Stimulated activated CD4-positive, alpha-beta T cell treated with anti-CD3 and anti-CD28 coated beads, Interleukin-12 subunit alpha, Interleukin-12 subunit beta, amount 100 ng/mL, for 48 hours (primary cell): ENCODE data around the gene PDE8A.
A peak's percentile ranks its signal among the peaks of the same experiment; 100 is the strongest.

ENCODE experiments used
- DNase-seq, 3 donors: peaks; one replicate each; pipeline ENCODE4 v3.0.0-alpha.2; 2020; ENCODE audit warnings: low read depth in 2 of 3, low spot score in 1 of 3

PDE8A gene

DNA sequence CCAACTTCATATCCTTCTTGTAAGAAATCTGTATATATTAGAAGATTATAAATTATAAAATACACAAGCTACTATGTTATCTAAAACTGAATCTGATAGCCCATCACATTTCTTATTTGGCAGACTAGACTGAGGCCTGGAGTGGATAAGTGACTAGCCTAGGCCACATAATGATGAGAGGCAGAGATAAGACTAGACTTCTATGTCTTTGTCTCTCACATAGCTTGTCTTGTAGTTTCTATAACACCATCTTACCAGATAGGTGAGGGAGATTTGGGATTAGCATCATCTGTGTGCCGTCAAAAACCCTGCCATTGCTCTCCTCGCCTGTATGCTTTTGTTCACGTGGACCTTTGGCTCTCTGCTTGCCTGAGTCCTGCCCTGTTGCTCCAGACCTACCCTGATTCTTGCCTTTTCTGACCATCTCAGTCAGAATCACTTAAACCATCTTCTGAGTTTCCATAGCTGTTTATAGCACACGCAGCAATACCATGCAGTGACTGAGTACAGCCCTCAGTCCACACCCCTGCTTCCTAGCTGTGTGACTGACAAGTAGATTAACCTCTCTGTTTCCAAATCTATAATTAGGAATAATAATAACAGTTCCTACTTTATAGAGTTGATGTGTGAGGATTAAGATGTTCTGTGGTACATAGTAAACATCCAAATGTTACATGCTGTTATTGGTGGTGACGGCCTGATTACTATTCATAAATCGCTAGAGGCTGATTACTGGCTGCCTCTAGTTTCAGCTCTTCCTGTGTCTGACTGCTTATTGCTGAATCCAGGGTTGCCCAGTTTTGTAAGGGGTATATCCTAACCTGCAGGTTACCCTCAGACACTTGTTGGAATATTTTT is 49.7 kb downstream of the PDE8A start:
- no peak for DNase-seq

DNA sequence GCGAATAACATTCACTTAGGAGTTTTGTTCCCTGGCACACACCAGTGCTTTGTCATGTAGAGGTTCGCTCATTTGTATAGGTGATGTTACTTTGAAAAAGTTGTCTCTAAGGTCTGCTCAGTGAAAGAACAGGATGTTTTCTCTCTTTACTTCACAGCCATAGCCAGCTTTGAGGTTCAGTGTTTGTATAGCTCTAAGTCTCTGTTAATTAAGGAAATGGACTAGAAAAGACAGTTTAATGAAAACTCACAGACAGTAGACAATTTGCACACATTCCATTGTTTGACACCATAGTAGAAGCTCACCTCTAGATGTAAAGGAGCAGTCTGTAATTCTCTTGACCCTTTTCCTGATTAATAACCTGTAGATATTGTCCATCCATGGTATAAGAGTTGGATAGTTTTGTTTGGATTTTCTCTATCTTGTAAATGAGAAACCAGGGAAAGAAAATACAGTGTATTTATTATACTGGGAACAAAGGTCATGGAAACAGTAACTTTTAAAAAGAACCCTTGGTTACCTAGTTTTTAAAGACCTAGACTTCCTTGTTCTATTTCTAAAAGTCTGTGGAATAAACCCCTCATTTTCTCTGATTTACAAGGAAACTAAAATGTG is 50.4 kb downstream of the PDE8A start:
- DNase-seq, result no peak

DNA sequence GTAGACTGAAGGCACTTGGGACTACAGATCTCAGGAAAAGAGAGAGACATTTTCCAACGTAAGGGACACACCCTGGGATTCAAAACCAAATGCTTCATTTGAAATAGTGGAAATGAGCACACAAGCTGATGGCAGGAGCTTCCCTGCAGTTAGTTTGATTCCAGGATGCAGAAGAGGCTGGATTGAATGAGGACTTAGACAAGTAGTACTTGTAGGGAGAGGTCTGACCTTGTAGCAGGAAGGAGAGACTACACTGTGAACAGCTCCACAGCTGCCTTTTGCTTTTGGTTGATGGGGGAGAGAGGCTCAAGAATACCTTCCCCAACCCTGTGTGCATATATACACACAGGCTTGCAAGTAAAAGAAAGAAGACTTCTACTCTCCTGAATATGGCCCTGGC is 51.5 kb downstream of the PDE8A start:
- no peak for DNase-seq

DNA sequence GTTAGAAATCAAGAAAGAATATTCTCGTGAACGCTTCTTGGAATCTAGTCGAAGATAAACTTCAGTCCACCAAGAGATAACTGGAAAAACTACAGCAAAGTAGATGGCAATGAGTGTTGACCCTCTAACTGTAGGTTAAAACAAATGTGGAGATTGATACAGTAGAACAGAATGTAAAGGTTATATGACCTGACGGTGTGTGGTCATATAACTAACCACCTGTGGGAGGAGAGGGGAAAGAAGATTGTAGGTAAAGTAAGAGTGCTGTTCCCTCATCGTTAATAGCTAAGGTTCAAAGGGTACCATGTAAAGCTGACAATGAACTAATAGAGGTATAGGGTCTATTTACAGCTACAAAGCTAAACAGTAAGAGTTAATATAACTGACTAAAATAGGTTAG is 52.6 kb downstream of the PDE8A start:
- no peak for DNase-seq

DNA sequence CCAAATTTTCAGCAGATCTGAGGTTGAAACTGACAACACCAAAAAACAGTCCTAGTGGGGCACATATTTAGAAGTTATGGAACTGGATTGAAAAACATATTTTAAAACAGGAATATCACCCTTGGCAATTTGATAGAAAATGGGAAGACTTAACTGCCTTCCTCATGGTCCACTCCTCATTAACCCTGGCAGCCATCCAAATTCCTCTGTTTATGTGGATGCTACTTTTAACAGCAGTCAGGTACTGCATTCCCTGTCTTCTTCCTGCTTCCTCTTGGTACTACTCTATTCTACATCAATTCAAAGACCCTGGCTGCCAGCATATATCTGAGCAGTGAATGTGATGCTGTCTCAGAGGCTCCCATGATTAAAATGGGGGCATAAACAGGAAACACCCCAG is 54.3 kb downstream of the PDE8A start:
- no peak for DNase-seq

DNA sequence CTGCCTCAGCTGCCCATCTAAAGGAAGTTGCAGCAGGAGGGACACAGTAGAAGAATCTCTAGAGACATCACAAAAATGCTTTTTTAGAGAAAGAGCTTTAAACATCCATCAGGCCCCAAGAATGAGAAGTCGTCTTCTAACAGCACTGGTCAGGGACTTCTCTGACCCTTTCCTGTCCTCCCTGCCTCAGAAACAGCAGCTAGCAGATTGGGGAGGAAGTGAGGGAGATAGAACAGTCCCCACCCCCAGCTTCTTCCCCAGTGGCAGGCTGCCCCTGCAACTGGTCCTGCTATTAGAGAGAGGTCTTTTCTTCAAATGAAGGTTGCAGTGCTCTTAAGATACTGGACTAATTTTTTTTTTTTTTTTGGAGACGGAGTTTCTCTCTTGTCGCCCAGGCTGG is 55.1 kb downstream of the PDE8A start:
- no peak for DNase-seq

DNA sequence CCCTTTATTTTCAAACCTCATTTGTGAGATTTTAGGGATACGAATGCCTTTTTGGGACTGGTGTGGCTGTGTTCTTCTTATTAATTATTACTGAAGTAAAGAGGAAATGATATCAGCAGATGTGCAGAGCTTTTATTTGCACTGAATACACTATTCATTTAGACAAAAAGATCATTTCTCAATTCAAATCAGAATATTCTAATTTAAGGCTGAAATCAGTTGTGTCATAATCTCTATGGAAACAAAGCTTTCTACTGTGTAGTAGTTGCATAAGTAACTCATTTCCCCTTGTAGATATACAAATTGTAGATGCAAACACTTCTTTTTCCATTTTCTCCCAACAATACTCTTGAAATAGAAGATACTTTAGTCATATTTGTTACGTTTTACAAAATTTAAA is 56.0 kb downstream of the PDE8A start:
- DNase-seq, result no peak

DNA sequence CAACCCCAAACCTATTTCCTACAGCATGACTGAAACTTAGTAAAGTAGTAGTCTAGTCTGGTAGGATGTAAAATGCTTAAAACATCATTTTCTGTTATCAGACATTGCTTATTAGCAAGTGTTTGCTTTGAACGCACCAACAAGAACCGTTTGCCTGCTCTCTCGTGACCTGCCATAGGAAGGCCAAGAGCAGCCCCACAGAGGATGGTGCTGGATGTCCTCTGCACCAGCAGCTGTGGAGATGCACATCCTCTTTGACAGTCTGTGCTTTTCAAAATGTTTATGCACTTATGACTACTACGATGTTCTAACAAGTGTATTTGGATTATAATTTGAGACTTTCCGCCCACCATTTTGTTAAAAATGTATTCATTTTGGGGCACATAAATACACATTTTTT is 59.6 kb downstream of the PDE8A start:
- no peak for DNase-seq

DNA sequence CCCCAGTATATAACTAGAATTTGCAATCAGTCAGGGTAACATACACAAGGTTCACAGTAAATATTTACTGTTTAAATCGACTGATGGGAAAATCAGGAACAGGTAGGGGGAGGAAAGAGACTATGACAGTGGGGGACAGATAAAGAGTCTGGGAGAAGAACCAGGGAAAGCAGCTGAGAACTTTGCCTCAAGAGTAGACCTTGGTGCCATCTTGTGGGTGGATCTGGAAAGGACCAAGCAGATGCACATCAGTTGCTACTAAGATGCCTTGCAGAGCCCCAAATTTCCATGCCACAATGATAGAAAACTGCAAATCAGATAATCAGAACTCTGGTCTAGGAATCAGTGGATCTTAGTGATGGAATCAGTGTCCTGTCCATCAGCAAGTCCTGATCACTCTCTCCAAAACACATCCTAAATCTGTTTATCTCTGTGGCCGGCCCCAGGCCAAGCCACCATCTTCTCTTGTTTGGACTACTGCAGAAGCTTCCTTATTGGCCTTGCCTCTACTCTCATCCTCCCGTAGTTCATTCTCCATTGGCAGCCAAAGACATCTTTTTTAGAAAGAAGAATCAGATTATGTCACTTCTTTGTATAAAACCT is 62.7 kb downstream of the PDE8A start:
- peak in 2 of 3 donors; percentile 23 to 27 for DNase-seq

DNA sequence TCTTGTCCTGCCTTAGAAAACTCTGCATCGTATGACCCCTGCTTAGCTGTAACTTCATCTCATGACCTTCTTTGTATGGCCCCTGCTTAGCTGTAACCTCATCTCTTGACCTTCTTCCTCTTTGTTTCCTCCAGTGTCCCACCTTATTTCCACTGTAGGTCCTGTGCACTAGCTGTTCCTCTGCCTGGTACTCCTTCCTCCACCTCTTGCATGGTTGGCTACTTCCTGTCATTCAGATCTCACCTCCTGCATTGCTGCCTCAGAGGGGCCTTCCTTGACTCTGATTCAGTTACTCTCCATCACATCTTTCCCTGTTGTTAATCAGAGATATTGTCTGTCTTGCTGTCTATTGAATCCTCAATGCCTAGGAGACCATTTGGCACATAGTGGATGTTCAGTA is 63.2 kb downstream of the PDE8A start:
- DNase-seq, result no peak

DNA sequence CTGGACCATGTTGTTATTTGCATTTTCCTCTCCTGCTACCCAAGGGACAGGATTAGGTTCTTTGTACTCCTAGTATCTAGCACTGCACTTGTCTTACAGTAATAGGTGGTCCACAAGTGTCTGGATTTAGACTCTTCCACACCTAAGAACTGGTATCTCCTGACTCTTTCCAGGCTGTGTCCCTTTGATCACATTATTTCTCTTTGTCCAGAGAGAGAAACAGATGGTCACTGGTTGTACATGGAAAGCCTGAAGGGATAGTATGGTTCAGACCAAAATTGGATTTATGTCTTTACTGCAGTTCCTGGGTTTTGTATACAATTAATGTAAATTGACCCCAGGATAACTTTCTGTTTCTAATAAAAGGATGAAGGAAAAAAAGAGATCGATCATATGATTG is 64.0 kb downstream of the PDE8A start:
- DNase-seq, result no peak

DNA sequence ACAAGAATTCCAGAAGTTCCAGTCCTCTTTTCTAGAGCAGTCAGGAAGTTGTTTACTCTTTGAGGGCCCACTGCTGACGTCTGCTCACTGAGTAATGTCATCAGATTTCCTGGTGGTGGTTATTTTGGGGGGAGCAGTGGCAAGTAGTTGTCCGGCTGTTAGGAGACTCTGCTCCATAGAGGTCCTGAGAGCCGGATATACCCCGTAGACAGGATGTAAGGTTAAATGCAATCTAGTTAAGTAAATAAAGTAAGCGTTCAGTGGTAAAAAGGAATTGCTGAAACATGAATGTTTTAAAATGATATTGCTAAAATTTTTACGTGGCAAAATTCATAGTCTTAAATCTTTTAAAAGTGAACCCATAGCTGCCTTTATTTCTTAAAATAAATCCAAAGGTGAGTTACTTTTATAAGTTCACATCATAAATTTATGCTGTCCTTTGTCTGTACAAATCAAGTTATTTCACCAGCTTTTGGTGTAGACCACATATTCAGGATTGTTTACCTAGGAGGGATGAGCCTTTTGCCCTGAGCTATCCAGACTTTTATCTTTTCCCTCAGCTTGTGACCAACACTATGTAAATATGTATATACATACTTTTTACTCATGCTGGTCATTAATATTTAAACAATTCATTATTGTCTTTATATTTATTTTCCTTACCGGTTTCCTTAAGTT is 65.8 kb downstream of the PDE8A start:
- DNase-seq, result no peak

DNA sequence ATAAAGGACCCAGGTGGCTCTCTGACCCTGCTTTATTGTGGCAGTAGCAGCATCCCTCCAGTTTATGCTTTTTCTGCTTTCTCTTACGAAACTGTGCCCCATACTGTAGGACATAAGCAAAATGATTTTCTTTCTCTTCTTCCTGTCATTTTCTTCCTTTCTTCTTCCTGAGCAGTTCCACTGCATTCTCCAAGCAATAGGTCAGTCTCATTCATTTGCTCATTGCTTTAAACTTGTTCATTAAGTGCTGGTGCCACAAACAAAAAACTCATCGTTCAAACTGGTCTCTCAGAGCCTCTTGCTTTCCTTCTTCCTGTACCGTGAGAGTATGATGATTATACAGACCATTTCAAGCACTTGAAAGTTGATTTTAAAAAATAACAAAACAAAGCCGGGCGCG is 66.8 kb downstream of the PDE8A start:
- DNase-seq, result no peak

DNA sequence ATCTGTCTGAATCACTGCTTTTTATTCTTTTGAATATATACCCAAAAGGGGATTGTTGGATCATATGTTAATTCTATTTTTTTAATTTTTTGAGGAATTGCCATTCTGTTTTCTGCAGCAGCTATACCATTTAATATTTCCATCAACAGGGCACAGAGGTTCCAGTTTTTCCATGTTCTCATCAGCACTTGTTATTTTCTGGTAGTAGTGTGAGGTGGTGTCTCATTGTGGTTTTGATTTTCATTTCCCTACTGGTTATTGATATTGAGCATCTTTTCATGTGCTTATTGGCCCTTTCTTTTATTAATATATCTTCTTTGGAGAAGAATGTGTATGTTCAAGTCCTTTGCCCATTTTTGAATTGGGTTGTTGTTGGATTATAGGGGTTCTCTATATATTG is 68.1 kb downstream of the PDE8A start:
- no peak for DNase-seq

DNA sequence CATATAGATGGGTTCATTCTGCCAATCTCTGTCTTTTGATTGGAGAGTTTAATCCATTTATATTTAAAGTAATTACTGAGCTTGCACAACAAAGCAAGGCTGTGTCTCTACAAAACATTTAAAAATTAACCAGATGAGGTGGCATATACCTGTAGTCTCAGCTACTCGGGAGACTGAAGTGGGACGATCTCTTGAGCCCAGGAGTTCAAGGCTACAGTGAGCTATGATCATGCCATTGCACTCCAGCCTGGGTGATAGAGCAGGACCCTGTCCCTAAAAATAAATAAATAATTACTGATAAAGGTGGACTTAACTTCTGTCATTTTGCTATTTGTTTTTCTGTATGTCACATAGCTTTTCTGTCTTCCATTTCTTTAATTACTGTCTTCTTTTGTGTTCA is 78.1 kb downstream of the PDE8A start:
- no peak for DNase-seq

DNA sequence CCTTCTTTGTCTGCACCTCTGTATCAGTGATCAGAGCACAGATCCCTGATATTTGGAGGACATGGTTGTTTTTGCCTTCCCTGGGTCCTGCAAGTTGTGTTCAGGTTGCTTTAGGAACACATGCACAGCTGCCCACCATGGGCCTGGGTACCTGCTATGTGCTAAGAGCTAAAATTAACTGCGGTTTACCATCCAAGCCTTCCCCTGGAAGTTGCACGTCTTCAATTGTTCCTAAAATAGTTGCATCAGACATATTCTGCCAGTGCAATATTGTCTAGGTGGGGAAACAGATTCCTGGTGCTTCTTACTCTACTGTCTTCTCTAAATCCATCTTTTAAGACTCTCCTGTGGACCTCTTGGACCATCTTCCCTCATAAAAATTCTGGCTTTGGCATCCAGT is 80.9 kb downstream of the PDE8A start:
- DNase-seq, result no peak

DNA sequence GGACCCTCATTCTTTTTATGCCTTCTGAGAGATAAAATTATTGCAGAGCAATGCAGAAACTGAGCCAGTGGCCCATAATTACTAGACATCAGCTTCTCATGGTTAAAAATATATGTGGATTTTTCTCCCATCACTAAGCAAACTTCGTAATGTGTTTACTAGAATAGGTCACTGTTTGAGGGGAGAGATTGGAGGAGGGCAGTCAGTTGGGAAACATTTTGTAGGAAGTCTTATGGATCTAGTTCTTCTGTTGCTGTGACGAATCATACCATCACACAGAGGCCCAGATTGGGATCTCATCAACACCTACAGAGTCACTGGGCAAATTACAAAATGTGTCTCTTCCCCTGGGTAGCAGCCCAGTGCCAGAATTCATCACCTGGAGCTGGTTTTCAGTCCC is 81.4 kb downstream of the PDE8A start:
- no peak for DNase-seq

DNA sequence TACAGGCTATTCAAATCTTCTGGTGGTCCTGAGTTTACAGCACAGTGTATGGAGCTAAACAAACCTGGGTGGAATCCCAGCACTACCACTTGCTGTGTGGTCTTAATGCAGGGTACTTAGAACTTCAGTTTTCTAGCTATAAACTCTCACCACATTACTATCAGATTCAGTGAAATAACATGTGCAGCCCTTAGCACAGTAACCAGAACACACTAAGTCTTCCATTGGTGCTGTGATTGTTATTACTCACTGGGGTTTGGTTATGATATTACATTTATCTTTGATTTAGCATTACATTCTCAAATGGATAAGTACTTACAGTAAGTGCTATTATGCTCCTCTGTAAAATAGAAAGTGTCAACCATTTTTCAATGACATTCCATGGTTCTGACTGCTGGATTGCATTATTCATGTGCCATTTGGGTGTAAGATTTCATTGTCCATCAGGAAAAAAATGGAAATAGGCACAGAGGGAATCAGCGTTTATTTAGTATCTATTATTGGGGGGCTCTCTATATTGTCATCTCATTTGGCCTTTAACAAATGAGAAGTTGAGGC is 81.9 kb downstream of the PDE8A start:
- no peak for DNase-seq

DNA sequence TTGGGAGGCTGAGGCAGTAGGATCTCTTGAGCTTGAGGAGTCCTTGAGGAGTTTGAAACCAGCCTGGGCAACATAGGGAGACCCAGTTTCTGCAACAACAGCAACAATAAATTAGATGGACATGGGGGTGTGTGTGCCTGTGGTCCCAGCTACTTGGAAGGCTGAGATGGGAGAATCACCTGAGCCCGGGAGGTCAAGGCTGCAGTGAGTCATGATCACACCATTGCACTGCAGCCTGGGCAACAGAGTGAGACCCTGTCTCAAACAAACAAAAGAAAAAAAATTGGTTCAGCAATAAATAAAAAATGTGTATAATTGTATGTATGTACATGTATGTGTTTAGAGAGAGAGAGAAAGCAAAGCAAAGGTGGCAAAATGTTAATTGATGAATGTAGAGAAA is 83.1 kb downstream of the PDE8A start:
- DNase-seq, result no peak

DNA sequence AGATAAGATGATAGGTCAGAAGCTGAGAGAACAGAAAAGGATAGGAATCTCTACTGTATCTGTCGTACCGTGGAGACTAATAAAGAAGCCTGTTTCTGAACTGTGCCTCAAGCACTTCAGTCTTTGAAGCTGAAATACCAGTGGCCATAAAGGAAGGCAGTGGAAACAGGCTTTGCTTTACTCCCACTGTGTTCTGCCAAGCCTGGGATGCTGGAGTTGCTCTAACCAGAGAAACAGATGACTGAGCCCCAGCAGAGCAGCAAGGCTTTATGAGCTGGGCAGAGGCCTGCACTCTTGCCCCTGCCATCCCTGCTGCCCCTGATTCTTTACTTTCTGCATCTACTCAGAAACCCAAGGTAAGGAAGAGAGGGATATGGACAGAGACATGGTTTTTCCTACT is 89.4 kb downstream of the PDE8A start:
- no peak for DNase-seq

DNA sequence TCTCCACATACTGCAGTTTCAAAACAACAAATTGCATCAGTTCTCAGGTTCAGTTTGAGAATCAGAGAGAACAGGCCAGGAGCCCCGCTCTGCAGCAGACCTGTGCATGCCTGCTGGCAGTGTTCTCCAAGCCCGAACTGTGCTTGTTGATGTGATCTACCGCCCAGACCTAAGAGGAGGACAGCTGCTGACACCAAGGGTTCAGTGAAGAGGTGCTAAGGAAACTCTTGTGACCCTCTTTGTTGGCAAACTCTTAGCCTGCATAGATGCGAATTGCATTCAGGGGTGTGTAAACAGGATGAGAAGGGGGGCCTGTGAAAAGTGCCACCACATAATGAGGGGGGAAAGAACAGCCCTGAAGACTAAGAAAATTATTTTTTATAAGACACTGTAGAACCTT is 89.8 kb downstream of the PDE8A start:
- no peak for DNase-seq

DNA sequence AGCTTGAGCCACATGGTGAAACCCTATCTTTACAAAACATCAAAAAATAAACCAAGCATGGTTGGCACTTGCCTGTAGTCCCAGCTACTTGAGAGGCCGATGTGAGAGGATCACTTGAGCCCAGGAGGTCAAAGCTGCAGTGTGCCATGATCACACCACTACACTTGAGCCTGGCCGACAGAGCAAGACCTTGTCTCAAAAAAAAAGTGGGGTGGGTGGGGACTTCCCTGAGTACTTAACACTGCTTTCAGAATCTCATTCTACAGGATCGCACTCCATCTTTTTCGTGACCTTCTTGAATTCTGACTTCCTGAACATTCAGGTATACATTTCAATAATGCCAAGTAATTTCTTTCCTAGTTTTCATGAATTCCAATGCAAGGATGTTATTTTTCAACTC is 91.3 kb downstream of the PDE8A start:
- DNase-seq, result no peak
